NT2/D1 (cell line): ENCODE results near the gene HOXA4.

Experiments
- SUZ12 ChIP-seq: IDR thresholded peaks from 2 replicates; pipeline ENCODE4 v1.6.1; 2011; ENCODE audit not compliant: insufficient read length, insufficient read depth; ENCODE audit errors: extremely low read depth
- YY1 ChIP-seq: IDR thresholded peaks from 2 replicates; pipeline ENCODE4 v1.6.1; 2011; ENCODE audit not compliant: insufficient read length, insufficient read depth
- ZNF274 ChIP-seq: IDR thresholded peaks from 2 replicates; pipeline ENCODE4 v1.6.1; 2011; ENCODE audit warnings: mild to moderate bottlenecking, low read depth, low read length

- TF ChIP-seq ZNF274 (no peak), SUZ12 (no peak), YY1 (no peak)
These were observed 9.7 kb upstream of the HOXA4 start for GRCh38 chr7:27140126-27140857.
